WTC11 (cell line): ENCODE data around the gene SLC5A2. TPM values are rescaled to one million over a fixed set of nuclear protein-coding genes. Genes with fewer than 3 reads are reported as not detected.
A peak's percentile ranks its signal among the peaks of the same experiment; 100 is the strongest.

Experiments used
- ATAC-seq: fragments of 200-7000 bp; cut with Tn5 transposase; 2 replicates; pipeline ENCODE4 v1.10.0; 2021; ENCODE audit warnings: mild to moderate bottlenecking, moderate library complexity
- CTCF ChIA-PET: fragments of 300-600 bp; sonication (Branson Sonifier 250); formaldehyde crosslinking; loops from one replicate; lab custom pipeline; 2021; ENCODE audit warnings: antibody characterized with exemption; lab: Charles Lee
- POLR2A ChIA-PET: fragments of 350-600 bp; sonication (Branson Sonifier 250); formaldehyde crosslinking; loops from one replicate; lab custom pipeline; 2021; ENCODE audit warnings: antibody characterized with exemption; lab: Charles Lee
- DNase-seq: peaks from one replicate; pipeline ENCODE4 v3.0.0; 2021; ENCODE audit warnings: low spot score
- H3K27ac Mint-ChIP-seq: 2 replicates; pipeline ENCODE4 v1.8.0; 2021; ENCODE audit warnings: mixed read lengths
- H3K27me3 Mint-ChIP-seq: 2 replicates; pipeline ENCODE4 v1.8.0; 2021; ENCODE audit warnings: low read depth, mild to moderate bottlenecking, moderate library complexity, mixed read lengths
- H3K36me3 Mint-ChIP-seq: 2 replicates; pipeline ENCODE4 v1.8.0; 2021; ENCODE audit warnings: mixed read lengths
- H3K4me1 Mint-ChIP-seq: 2 replicates; pipeline ENCODE4 v1.8.0; 2022; ENCODE audit warnings: mixed read lengths
- H3K4me3 Mint-ChIP-seq: 2 replicates; pipeline ENCODE4 v1.8.0; 2021; ENCODE audit warnings: mild to moderate bottlenecking, moderate library complexity, mixed read lengths
- H3K9me3 Mint-ChIP-seq: 2 replicates; pipeline ENCODE4 v1.8.0; 2021; ENCODE audit warnings: mixed read lengths
- CREM ChIP-seq: sonication (generic); formaldehyde crosslinking; IDR thresholded peaks from 2 replicates; pipeline ENCODE4 v1.8.1; 2022; ENCODE audit warnings: mild to moderate bottlenecking, missing genetic modification reagents, moderate library complexity
- ETV6 ChIP-seq: sonication (generic); formaldehyde crosslinking; IDR thresholded peaks from 2 replicates; pipeline ENCODE4 v1.8.1; 2022; ENCODE audit warnings: mild to moderate bottlenecking, missing genetic modification reagents
- FOXJ3 ChIP-seq: sonication (generic); formaldehyde crosslinking; IDR thresholded peaks from 2 replicates; pipeline ENCODE4 v1.9.0; 2021; ENCODE audit warnings: missing genetic modification reagents, mild to moderate bottlenecking, borderline replicate concordance
- FOXP1 ChIP-seq: sonication (generic); formaldehyde crosslinking; IDR thresholded peaks from 2 replicates; pipeline ENCODE4 v1.8.0; 2022; ENCODE audit warnings: missing genetic modification reagents, mild to moderate bottlenecking, moderate library complexity, borderline replicate concordance
- GABPB1 ChIP-seq: sonication (generic); formaldehyde crosslinking; IDR thresholded peaks from 2 replicates; pipeline ENCODE4 v1.8.1; 2023; ENCODE audit warnings: mild to moderate bottlenecking, missing genetic modification reagents
- GRHL2 ChIP-seq: fragments of 250-450 bp; sonication (Bioruptor Pico); IDR thresholded peaks from 2 replicates; pipeline ENCODE4 v1.8.0; 2022; ENCODE audit warnings: mild to moderate bottlenecking, moderate library complexity; ENCODE audit not compliant: insufficient replicate concordance, severe bottlenecking
- GTF2I ChIP-seq: fragments of 250-450 bp; sonication (Bioruptor Pico); conservative IDR thresholded peaks from 2 replicates; pipeline ENCODE4 v1.4.0; 2021; ENCODE audit warnings: mild to moderate bottlenecking
- JUN ChIP-seq: sonication (generic); formaldehyde crosslinking; IDR thresholded peaks from 2 replicates; pipeline ENCODE4 v1.8.0; 2023; ENCODE audit warnings: mild to moderate bottlenecking, missing genetic modification reagents
- MXD4 ChIP-seq: fragments of 250-450 bp; sonication (Bioruptor Pico); IDR thresholded peaks from 2 replicates; pipeline ENCODE4 v1.8.0; 2021; ENCODE audit warnings: mild to moderate bottlenecking, moderate library complexity, borderline replicate concordance
- NFE2L1 ChIP-seq: sonication (generic); formaldehyde crosslinking; IDR thresholded peaks from 2 replicates; pipeline ENCODE4 v1.8.1; 2023; ENCODE audit warnings: missing genetic modification reagents
- OVOL2 ChIP-seq: fragments of 250-450 bp; sonication (Bioruptor Pico); IDR thresholded peaks from 2 replicates; pipeline ENCODE4 v1.9.0; 2021; ENCODE audit warnings: mild to moderate bottlenecking, borderline replicate concordance
- ZNF396 ChIP-seq: fragments of 250-450 bp; sonication (Bioruptor Pico); IDR thresholded peaks from 2 replicates; pipeline ENCODE4 v1.8.0; 2021; ENCODE audit warnings: mild to moderate bottlenecking, moderate library complexity, borderline replicate concordance
- total RNA-seq: library from RNA; stranded (reverse); gene quantifications from 3 replicates; pipeline ENCODE4 v1.2.3, GENCODE V29; 2021
- TF ChIP-seq, protein P1 (sequence below): sonication (generic); formaldehyde crosslinking; IDR thresholded peaks from 2 replicates; pipeline ENCODE4 v1.8.1; 2023; ENCODE audit warnings: mild to moderate bottlenecking, missing genetic modification reagents
- TF ChIP-seq, protein P2 (sequence below): sonication (generic); formaldehyde crosslinking; IDR thresholded peaks from 2 replicates; pipeline ENCODE4 v1.8.1; 2022; ENCODE audit warnings: low read depth, missing genetic modification reagents, borderline replicate concordance
- TF ChIP-seq, protein P3 (sequence below): sonication (generic); formaldehyde crosslinking; IDR thresholded peaks from 2 replicates; pipeline ENCODE4 v1.8.1; 2022; ENCODE audit warnings: missing genetic modification reagents, borderline replicate concordance
- TF ChIP-seq, protein P4 (sequence below): sonication (generic); formaldehyde crosslinking; IDR thresholded peaks from 2 replicates; pipeline ENCODE4 v1.8.1; 2023; ENCODE audit warnings: mild to moderate bottlenecking, missing genetic modification reagents, moderate library complexity
- TF ChIP-seq, protein P5 (sequence below): sonication (generic); formaldehyde crosslinking; IDR thresholded peaks from 2 replicates; pipeline ENCODE4 v1.8.0; 2022; ENCODE audit warnings: mild to moderate bottlenecking, missing genetic modification reagents
- TF ChIP-seq, protein P6 (sequence below): sonication (generic); formaldehyde crosslinking; IDR thresholded peaks from 2 replicates; pipeline ENCODE4 v1.8.0; 2022; ENCODE audit warnings: missing genetic modification reagents
- TF ChIP-seq, protein P7 (sequence below): sonication (generic); formaldehyde crosslinking; IDR thresholded peaks from 2 replicates; pipeline ENCODE4 v1.8.0; 2022; ENCODE audit warnings: mild to moderate bottlenecking, missing genetic modification reagents
- TF ChIP-seq, protein P8 (sequence below): sonication (generic); formaldehyde crosslinking; IDR thresholded peaks from 2 replicates; pipeline ENCODE4 v1.8.0; 2022; ENCODE audit warnings: mild to moderate bottlenecking, missing genetic modification reagents

SLC5A2 gene
- total RNA-seq, 1 experiment from 2014 or later: 0.83 TPM

DNA sequence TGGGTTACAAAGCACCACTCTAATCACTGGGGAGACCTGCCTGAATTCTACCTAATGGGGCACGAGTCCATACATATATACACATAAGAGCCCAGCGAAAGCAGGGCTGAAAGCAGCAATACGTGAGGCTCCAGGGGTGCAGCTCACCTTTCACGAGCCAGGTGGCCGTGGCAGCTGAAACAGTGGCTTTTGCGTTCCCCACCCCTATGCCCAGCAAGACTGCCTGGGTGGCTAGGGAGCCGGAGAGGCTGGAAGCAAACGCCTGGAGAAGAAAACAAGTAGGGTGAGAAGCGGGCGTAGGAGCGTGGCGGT is 24.6 kb downstream of the SLC5A2 start:
- Mint-ChIP-seq H3K4me1 (peaks cover 21% of the 10 kb centered on the region), H3K4me3 (peak overlapping the region; percentile 92), H3K27ac (peak overlapping the region; percentile 58), H3K9me3 (0 out of 2 replicates have a peak, but pooled peaks cover under 1% of the 10 kb centered on the region), H3K27me3 (peaks cover 2% of the 10 kb centered on the region)
- CTCF ChIA-PET: interaction anchor here (0.6 to 1.7 kb wide), 7 partner anchors 19 to 387 kb away, joined by 3 to 9 read pairs (median 4); no protein-coding TSS in a partner anchor
- ATAC-seq: no peak; the same call in 1 of the 2 replicates
- POLR2A ChIA-PET: interaction anchor here (1.0 kb wide), 2 partner anchors 15 to 206 kb away, joined by 3 to 7 read pairs; a partner anchor contains a TSS
- TF ChIP-seq, protein P1, sequence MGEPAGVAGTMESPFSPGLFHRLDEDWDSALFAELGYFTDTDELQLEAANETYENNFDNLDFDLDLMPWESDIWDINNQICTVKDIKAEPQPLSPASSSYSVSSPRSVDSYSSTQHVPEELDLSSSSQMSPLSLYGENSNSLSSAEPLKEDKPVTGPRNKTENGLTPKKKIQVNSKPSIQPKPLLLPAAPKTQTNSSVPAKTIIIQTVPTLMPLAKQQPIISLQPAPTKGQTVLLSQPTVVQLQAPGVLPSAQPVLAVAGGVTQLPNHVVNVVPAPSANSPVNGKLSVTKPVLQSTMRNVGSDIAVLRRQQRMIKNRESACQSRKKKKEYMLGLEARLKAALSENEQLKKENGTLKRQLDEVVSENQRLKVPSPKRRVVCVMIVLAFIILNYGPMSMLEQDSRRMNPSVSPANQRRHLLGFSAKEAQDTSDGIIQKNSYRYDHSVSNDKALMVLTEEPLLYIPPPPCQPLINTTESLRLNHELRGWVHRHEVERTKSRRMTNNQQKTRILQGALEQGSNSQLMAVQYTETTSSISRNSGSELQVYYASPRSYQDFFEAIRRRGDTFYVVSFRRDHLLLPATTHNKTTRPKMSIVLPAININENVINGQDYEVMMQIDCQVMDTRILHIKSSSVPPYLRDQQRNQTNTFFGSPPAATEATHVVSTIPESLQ (CRISPR knock-in tag): no peak
- TF ChIP-seq MXD4 (CRISPR knock-in tag): no peak
- TF ChIP-seq, protein P2, sequence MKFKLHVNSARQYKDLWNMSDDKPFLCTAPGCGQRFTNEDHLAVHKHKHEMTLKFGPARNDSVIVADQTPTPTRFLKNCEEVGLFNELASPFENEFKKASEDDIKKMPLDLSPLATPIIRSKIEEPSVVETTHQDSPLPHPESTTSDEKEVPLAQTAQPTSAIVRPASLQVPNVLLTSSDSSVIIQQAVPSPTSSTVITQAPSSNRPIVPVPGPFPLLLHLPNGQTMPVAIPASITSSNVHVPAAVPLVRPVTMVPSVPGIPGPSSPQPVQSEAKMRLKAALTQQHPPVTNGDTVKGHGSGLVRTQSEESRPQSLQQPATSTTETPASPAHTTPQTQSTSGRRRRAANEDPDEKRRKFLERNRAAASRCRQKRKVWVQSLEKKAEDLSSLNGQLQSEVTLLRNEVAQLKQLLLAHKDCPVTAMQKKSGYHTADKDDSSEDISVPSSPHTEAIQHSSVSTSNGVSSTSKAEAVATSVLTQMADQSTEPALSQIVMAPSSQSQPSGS (CRISPR knock-in tag): no peak
- no peak for TF ChIP-seq GTF2I (CRISPR knock-in tag)
- TF ChIP-seq OVOL2: no peak
- TF ChIP-seq, protein P3, sequence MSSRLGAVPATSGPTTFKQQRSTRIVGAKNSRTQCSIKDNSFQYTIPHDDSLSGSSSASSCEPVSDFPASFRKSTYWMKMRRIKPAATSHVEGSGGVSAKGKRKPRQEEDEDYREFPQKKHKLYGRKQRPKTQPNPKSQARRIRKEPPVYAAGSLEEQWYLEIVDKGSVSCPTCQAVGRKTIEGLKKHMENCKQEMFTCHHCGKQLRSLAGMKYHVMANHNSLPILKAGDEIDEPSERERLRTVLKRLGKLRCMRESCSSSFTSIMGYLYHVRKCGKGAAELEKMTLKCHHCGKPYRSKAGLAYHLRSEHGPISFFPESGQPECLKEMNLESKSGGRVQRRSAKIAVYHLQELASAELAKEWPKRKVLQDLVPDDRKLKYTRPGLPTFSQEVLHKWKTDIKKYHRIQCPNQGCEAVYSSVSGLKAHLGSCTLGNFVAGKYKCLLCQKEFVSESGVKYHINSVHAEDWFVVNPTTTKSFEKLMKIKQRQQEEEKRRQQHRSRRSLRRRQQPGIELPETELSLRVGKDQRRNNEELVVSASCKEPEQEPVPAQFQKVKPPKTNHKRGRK (CRISPR knock-in tag): no peak
- TF ChIP-seq, protein P4, sequence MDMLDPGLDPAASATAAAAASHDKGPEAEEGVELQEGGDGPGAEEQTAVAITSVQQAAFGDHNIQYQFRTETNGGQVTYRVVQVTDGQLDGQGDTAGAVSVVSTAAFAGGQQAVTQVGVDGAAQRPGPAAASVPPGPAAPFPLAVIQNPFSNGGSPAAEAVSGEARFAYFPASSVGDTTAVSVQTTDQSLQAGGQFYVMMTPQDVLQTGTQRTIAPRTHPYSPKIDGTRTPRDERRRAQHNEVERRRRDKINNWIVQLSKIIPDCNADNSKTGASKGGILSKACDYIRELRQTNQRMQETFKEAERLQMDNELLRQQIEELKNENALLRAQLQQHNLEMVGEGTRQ (CRISPR knock-in tag): no peak
- no peak for TF ChIP-seq NFE2L1 (CRISPR knock-in tag)
- no peak for TF ChIP-seq GABPB1 (CRISPR knock-in tag)
- TF ChIP-seq, protein P5, sequence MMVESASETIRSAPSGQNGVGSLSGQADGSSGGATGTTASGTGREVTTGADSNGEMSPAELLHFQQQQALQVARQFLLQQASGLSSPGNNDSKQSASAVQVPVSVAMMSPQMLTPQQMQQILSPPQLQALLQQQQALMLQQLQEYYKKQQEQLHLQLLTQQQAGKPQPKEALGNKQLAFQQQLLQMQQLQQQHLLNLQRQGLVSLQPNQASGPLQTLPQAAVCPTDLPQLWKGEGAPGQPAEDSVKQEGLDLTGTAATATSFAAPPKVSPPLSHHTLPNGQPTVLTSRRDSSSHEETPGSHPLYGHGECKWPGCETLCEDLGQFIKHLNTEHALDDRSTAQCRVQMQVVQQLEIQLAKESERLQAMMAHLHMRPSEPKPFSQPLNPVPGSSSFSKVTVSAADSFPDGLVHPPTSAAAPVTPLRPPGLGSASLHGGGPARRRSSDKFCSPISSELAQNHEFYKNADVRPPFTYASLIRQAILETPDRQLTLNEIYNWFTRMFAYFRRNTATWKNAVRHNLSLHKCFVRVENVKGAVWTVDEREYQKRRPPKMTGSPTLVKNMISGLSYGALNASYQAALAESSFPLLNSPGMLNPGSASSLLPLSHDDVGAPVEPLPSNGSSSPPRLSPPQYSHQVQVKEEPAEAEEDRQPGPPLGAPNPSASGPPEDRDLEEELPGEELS (CRISPR knock-in tag): no peak
- TF ChIP-seq GRHL2 (CRISPR knock-in tag): no peak
- TF ChIP-seq, all 79 proteins: peak for 0
- DNase-seq: no peak
- H3K36me3 Mint-ChIP-seq: no peaks in the 10 kb centered on the region

DNA sequence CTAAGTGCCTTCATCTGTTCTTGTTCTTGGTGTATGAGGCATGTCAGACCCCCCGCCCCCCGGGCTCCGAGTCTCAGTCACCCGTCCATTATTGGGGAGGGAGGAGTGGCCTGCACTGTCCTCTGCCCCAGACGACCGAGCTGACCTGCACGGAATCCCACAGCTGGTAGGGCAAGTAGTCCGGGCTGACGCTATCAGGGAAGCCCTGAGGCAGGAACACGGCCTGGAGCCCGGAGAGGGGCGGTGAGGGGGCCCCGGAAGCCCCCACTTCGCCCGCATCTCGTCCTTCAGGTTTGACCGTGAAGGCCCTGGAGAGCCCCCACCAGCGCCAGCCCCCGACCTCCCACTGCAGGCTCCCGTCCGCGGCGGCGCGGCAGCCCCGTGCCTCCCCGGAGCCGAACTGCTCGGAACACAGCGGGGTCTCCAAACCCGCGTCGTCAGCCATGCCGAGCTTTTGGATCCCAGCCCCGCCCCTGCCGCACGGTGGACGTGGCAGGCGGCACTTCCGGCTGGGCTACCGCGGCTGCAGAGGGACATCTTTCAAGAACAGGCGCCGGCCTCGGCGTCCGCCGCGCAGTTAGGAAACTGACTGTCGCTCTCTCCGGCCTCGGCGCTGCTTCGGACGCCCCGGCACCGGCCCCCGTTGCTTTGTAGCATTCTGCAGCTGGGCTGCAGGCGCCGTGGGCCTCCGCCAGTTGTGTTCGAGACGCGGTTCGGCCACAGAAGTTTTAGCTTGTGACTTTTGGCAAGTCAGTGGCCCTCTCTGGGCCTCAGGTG is 25.2 kb downstream of the SLC5A2 start, which contains the start of gene RUSF1:
Gene RUSF1 (minus strand): TSS at position 463 of the 777 bp plus-strand sequence. CDS start 18 bp downstream, at position 445.
- ATAC-seq (peak; percentile 91), DNase-seq (peak; percentile 91)
- Mint-ChIP-seq H3K27ac (peak within 1 kb of the TSS; percentile 87), H3K36me3 (no peaks in the 10 kb centered on the region), H3K27me3 (peaks cover 6% of the 10 kb centered on the region), H3K4me3 (peak within 1 kb of the TSS; percentile 92), H3K4me1 (peaks cover 18% of the 10 kb centered on the region), H3K9me3 (0 out of 2 replicates have a peak, but pooled peaks cover 4% of the 10 kb centered on the region)
- CTCF ChIA-PET: interaction anchor here (0.6 to 1.7 kb wide), 7 partner anchors 20 to 386 kb away, joined by 3 to 9 read pairs (median 4); no protein-coding TSS in a partner anchor
- POLR2A ChIA-PET: interaction anchor here (0.7 to 1.0 kb wide), 4 partner anchors 16 to 205 kb away, joined by 3 to 7 read pairs (median 6); a partner anchor contains a TSS
- TF ChIP-seq FOXP1 (peak; percentile 85), ETV6 (CRISPR knock-in tag) (peak; percentile 89), OVOL2 (no peak), FOXJ3 (CRISPR knock-in tag) (no peak), JUN (CRISPR knock-in tag) (peak; percentile 3), ZNF396 (no peak), CREM (CRISPR knock-in tag) (peak; percentile 69)
- TF ChIP-seq, protein P6, sequence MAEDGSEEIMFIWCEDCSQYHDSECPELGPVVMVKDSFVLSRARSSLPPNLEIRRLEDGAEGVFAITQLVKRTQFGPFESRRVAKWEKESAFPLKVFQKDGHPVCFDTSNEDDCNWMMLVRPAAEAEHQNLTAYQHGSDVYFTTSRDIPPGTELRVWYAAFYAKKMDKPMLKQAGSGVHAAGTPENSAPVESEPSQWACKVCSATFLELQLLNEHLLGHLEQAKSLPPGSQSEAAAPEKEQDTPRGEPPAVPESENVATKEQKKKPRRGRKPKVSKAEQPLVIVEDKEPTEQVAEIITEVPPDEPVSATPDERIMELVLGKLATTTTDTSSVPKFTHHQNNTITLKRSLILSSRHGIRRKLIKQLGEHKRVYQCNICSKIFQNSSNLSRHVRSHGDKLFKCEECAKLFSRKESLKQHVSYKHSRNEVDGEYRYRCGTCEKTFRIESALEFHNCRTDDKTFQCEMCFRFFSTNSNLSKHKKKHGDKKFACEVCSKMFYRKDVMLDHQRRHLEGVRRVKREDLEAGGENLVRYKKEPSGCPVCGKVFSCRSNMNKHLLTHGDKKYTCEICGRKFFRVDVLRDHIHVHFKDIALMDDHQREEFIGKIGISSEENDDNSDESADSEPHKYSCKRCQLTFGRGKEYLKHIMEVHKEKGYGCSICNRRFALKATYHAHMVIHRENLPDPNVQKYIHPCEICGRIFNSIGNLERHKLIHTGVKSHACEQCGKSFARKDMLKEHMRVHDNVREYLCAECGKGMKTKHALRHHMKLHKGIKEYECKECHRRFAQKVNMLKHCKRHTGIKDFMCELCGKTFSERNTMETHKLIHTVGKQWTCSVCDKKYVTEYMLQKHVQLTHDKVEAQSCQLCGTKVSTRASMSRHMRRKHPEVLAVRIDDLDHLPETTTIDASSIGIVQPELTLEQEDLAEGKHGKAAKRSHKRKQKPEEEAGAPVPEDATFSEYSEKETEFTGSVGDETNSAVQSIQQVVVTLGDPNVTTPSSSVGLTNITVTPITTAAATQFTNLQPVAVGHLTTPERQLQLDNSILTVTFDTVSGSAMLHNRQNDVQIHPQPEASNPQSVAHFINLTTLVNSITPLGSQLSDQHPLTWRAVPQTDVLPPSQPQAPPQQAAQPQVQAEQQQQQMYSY: no peak
- TF ChIP-seq, protein P7, sequence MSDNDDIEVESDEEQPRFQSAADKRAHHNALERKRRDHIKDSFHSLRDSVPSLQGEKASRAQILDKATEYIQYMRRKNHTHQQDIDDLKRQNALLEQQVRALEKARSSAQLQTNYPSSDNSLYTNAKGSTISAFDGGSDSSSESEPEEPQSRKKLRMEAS (CRISPR knock-in tag): peak; percentile 49; the same call in 1 of the 2 replicates
- TF ChIP-seq, protein P8, sequence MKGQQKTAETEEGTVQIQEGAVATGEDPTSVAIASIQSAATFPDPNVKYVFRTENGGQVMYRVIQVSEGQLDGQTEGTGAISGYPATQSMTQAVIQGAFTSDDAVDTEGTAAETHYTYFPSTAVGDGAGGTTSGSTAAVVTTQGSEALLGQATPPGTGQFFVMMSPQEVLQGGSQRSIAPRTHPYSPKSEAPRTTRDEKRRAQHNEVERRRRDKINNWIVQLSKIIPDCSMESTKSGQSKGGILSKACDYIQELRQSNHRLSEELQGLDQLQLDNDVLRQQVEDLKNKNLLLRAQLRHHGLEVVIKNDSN (CRISPR knock-in tag): peak; percentile 28; the same call in 1 of the 2 replicates
